ENCODE measurements around the gene NBPF20. TPM values are rescaled to one million over a fixed set of nuclear protein-coding genes. Genes with fewer than 3 reads are reported as not detected.
A peak's percentile ranks its signal among the peaks of the same experiment; 100 is the strongest.
"Not testable (repeated sequence)": the region's sequence is repeated elsewhere in the genome, so short reads cannot be mapped to it uniquely, and the experiment has no call there.

NBPF20 gene
- total and polyA plus RNA-seq, 2 of the 4 experiments (the other 2 are of a cell fraction): 2.6 to 2.9 TPM

- BruUV-seq (replicated peaks); H3K27ac ChIP-seq (ENCODE audit: insufficient read depth, low read length); dilution Hi-C loops (cut with HindIII; ENCODE audit: low sequenced_read_pairs, unreplicated experiment); H3K18ac ChIP-seq (ENCODE audit: low read depth, low read length); H4K91ac ChIP-seq (ENCODE audit: insufficient read depth, low read depth, low read length); H2BK120ac ChIP-seq (ENCODE audit: low read depth, low read length); H4K8ac ChIP-seq (ENCODE audit: low read depth in 2 of 2, low read length in 2 of 2); H3K4me2 ChIP-seq (ENCODE audit: low read depth, low read length); H3K79me1 ChIP-seq (ENCODE audit: low read depth in 1 of 2, low read length in 2 of 2); H3K14ac ChIP-seq (replicated peaks; ENCODE audit: low read depth, low read length); H2AFZ ChIP-seq (replicated peaks; ENCODE audit: low read length, poor library complexity); H2AK5ac ChIP-seq (ENCODE audit: low read depth, low read length); H3K27me3 ChIP-seq (ENCODE audit: control insufficient read depth, insufficient read depth, low read length); H2AK9ac ChIP-seq (replicated peaks; ENCODE audit: low read depth, low read length, poor library complexity); H2BK15ac ChIP-seq (ENCODE audit: low read depth, low read length); H2BK20ac ChIP-seq (ENCODE audit: low read depth, low read length); H3K4ac ChIP-seq (ENCODE audit: low read depth, low read length); H3K56ac ChIP-seq (ENCODE audit: extremely low read depth, insufficient read depth, low read length); H3K36me3 ChIP-seq (ENCODE audit: control insufficient read depth, insufficient read depth, low read length); CTCF ChIA-PET; H3K4me1 ChIP-seq (ENCODE audit: control insufficient read depth, insufficient read depth, low read length); H3K4me3 ChIP-seq (ENCODE audit: insufficient read depth, low read depth, low read length); intact Hi-C loops (cut with micrococcal nuclease); H3K9me3 ChIP-seq (ENCODE audit: control insufficient read depth, insufficient read depth, low read length); H4K5ac ChIP-seq (ENCODE audit: low read depth, low read length); H2BK5ac ChIP-seq (ENCODE audit: low read depth, low read length, poor library complexity, severe bottlenecking); H3K9me1 ChIP-seq (ENCODE audit: insufficient read depth, low read length); in situ Hi-C loops (cut with MboI; ENCODE audit: low sequenced_read_pairs); H4K20me1 ChIP-seq (ENCODE audit: insufficient read depth, low read length); H3K9ac ChIP-seq (ENCODE audit: low read depth, low read length); POLR2A ChIA-PET (ENCODE audit: unreplicated experiment); H3K23ac ChIP-seq (ENCODE audit: low read depth, low read length); DNase-seq: not testable (repeated sequence)
- ATAC-seq (ENCODE audit: low read depth): peak; percentile 71
- WGBS, 2 experiments (ENCODE audit: extremely low coverage in 2 of 2, insufficient read length in 1 of 2): no CpG with 5 or more reads among the region's 8 CpGs
Observed at GRCh38 chr1:145451914-145452313, 26.5 kb upstream of the NBPF20 start.

GRCh38 chr1:145445219-145445618 lies 19.8 kb upstream of the NBPF20 start:
- H3K4me1 ChIP-seq (ENCODE audit: control insufficient read depth, insufficient read depth, low read length); H3K9me3 ChIP-seq (ENCODE audit: control insufficient read depth, insufficient read depth, low read length); H3K79me1 ChIP-seq (ENCODE audit: low read depth in 1 of 2, low read length in 2 of 2); ATAC-seq (ENCODE audit: low read depth); H2BK5ac ChIP-seq (ENCODE audit: low read depth, low read length, poor library complexity, severe bottlenecking); H2AK5ac ChIP-seq (ENCODE audit: low read depth, low read length); BruUV-seq (replicated peaks); H2BK15ac ChIP-seq (ENCODE audit: low read depth, low read length); H3K4ac ChIP-seq (ENCODE audit: low read depth, low read length); H2BK20ac ChIP-seq (ENCODE audit: low read depth, low read length); H3K14ac ChIP-seq (replicated peaks; ENCODE audit: low read depth, low read length); H3K56ac ChIP-seq (ENCODE audit: extremely low read depth, insufficient read depth, low read length); H3K4me3 ChIP-seq (ENCODE audit: insufficient read depth, low read depth, low read length); H3K23ac ChIP-seq (ENCODE audit: low read depth, low read length); H2AK9ac ChIP-seq (replicated peaks; ENCODE audit: low read depth, low read length, poor library complexity); H4K8ac ChIP-seq (ENCODE audit: low read depth in 2 of 2, low read length in 2 of 2); H3K27ac ChIP-seq (ENCODE audit: insufficient read depth, low read length); H3K9ac ChIP-seq (ENCODE audit: low read depth, low read length); DNase-seq; in situ Hi-C loops (cut with MboI; ENCODE audit: low sequenced_read_pairs); H3K36me3 ChIP-seq (ENCODE audit: control insufficient read depth, insufficient read depth, low read length); CTCF ChIA-PET; H4K20me1 ChIP-seq (ENCODE audit: insufficient read depth, low read length); H2BK120ac ChIP-seq (ENCODE audit: low read depth, low read length); H3K9me1 ChIP-seq (ENCODE audit: insufficient read depth, low read length); H2AFZ ChIP-seq (replicated peaks; ENCODE audit: low read length, poor library complexity); intact Hi-C loops (cut with micrococcal nuclease); H4K5ac ChIP-seq (ENCODE audit: low read depth, low read length); H4K91ac ChIP-seq (ENCODE audit: insufficient read depth, low read depth, low read length); POLR2A ChIA-PET (ENCODE audit: unreplicated experiment); H3K18ac ChIP-seq (ENCODE audit: low read depth, low read length); H3K27me3 ChIP-seq (ENCODE audit: control insufficient read depth, insufficient read depth, low read length); H3K4me2 ChIP-seq (ENCODE audit: low read depth, low read length); dilution Hi-C loops (cut with HindIII; ENCODE audit: low sequenced_read_pairs, unreplicated experiment): not testable (repeated sequence)
- no CpG with 5 or more reads among the region's 11 CpGs for WGBS, 2 experiments (ENCODE audit: extremely low coverage in 2 of 2, insufficient read length in 1 of 2)
